22Rv1 (cell line): ENCODE data around the gene DDIT4.
"Not testable (repeated sequence)": the region's sequence is repeated elsewhere in the genome, so short reads cannot be mapped to it uniquely, and the experiment has no call there.

Source experiments
- H3K27ac ChIP-seq: fragments of 450-650 bp; 2 replicates; pipeline ENCODE4 v1.5.1; 2017
- CTCF ChIP-seq: fragments of 450-650 bp; IDR thresholded peaks from 2 replicates; pipeline ENCODE4 v1.5.1; 2017; ENCODE audit warnings: mild to moderate bottlenecking
- ZFX ChIP-seq: fragments of 450-650 bp; IDR thresholded peaks from 2 replicates; pipeline ENCODE4 v1.6.1; 2017; ENCODE audit warnings: antibody characterized with exemption, borderline replicate concordance

Gene DDIT4

GRCh38 chr10:72295330-72295910 lies 21.7 kb downstream of the DDIT4 start:
- TF ChIP-seq ZFX (no peak), CTCF (no peak)
- H3K27ac ChIP-seq: no peak overlapping the region

GRCh38 chr10:72296829-72297280 lies 23.1 kb downstream of the DDIT4 start:
- H3K27ac ChIP-seq: not testable (repeated sequence)

GRCh38 chr10:72297281-72297804 lies 23.6 kb downstream of the DDIT4 start:
- peak overlapping the region; percentile 64 for H3K27ac ChIP-seq
- TF ChIP-seq CTCF: no peak
- TF ChIP-seq ZFX: no peak

GRCh38 chr10:72297805-72298591 lies 24.3 kb downstream of the DDIT4 start:
- TF ChIP-seq ZFX (no peak), CTCF (no peak)
- peak overlapping the region; percentile 64 for H3K27ac ChIP-seq

- H3K27ac ChIP-seq: peak overlapping the region; percentile 64
- TF ChIP-seq CTCF (no peak), ZFX (no peak)
Measured at GRCh38 chr10:72298592-72299519, 25.1 kb downstream of the DDIT4 start.

- no peak overlapping the region for H3K27ac ChIP-seq
- no peak for TF ChIP-seq CTCF
- TF ChIP-seq ZFX: no peak
Measured at GRCh38 chr10:72303424-72304128, 29.9 kb downstream of the DDIT4 start.

GRCh38 chr10:72306215-72306760 lies 32.6 kb downstream of the DDIT4 start:
- no peak overlapping the region for H3K27ac ChIP-seq
- no peak for TF ChIP-seq ZFX
- TF ChIP-seq CTCF: no peak

- not testable (repeated sequence) for H3K27ac ChIP-seq
Measured at GRCh38 chr10:72307711-72308110, 34.0 kb downstream of the DDIT4 start.
